Colon (tissue), 2 donors: ENCODE results near the gene TPO.

Source experiments
- FAIRE-seq: peaks from 2 replicates; lab custom pipeline; 2012; peaks lifted over from hg19 to GRCh38; lab: Jason Lieb, UNC
- donor health status: control.
- donor health status: control.

TPO gene

GRCh38 chr2:1450915-1451314 lies 37.7 kb downstream of the TPO start:
- FAIRE-seq = no peak

GRCh38 chr2:1451422-1451821 lies 38.2 kb downstream of the TPO start:
- no peak for FAIRE-seq

- no peak for FAIRE-seq
Observed at GRCh38 chr2:1453561-1453960, 40.3 kb downstream of the TPO start.

GRCh38 chr2:1454346-1454745 lies 41.1 kb downstream of the TPO start:
- FAIRE-seq = no peak

- no peak for FAIRE-seq
Observed at GRCh38 chr2:1455466-1455865, 42.2 kb downstream of the TPO start.

GRCh38 chr2:1458432-1458831 lies 45.2 kb downstream of the TPO start:
- FAIRE-seq = no peak

- no peak for FAIRE-seq
Observed at GRCh38 chr2:1459727-1460126, 46.5 kb downstream of the TPO start.

GRCh38 chr2:1460851-1461418 lies 47.7 kb downstream of the TPO start:
- no peak for FAIRE-seq

- FAIRE-seq = no peak
Observed at GRCh38 chr2:1461507-1462390, 48.5 kb downstream of the TPO start.

- peak; percentile 58 for FAIRE-seq
Observed at GRCh38 chr2:1462994-1463393, 49.7 kb downstream of the TPO start.

GRCh38 chr2:1472350-1472749 lies 59.1 kb downstream of the TPO start:
- no peak for FAIRE-seq

- FAIRE-seq = no peak
Observed at GRCh38 chr2:1476617-1477195, 63.4 kb downstream of the TPO start.

GRCh38 chr2:1477196-1478040 lies 64.2 kb downstream of the TPO start:
- FAIRE-seq = no peak

- no peak for FAIRE-seq
Observed at GRCh38 chr2:1478311-1479305, 65.3 kb downstream of the TPO start.

- no peak for FAIRE-seq
Observed at GRCh38 chr2:1479346-1479745, 66.1 kb downstream of the TPO start.

- FAIRE-seq = no peak
Observed at GRCh38 chr2:1480671-1481076, 67.4 kb downstream of the TPO start.

GRCh38 chr2:1481406-1482252 lies 68.4 kb downstream of the TPO start:
- FAIRE-seq = no peak

- FAIRE-seq = no peak
Observed at GRCh38 chr2:1482253-1482675, 69.0 kb downstream of the TPO start.

GRCh38 chr2:1482981-1483380 lies 69.7 kb downstream of the TPO start:
- no peak for FAIRE-seq

GRCh38 chr2:1483551-1483950 lies 70.3 kb downstream of the TPO start:
- FAIRE-seq = no peak
